ENCODE data around the gene A3GALT2. TPM values are rescaled to one million over a fixed set of nuclear protein-coding genes. Genes with fewer than 3 reads are reported as not detected.

Gene A3GALT2
- total and polyA plus RNA-seq, 2 donors (not counting 1 experiment from before 2014, with no cell fraction given): not detected

- DNase-seq (no peak), ATAC-seq (ENCODE audit: low read depth) (no peak)
- Histone ChIP-seq H4K20me1 (ENCODE audit: control insufficient read depth, insufficient read depth, low read length, poor library complexity, severe bottlenecking) (peaks cover 51% of the 10 kb centered on the region), H3K4me1 (ENCODE audit: control insufficient read depth in 2 of 2, insufficient read depth in 2 of 2, low read length in 2 of 2) (peaks cover 0 to 12% of the 10 kb centered on the region in 2 donors), H3K4me2 (replicated peaks; ENCODE audit: low read depth, low read length, poor library complexity, severe bottlenecking) (no peak overlapping the region), H3K79me2 (ENCODE audit: control insufficient read depth, insufficient read depth, low read length) (peaks cover 21% of the 10 kb centered on the region), H3K9ac (ENCODE audit: low read length) (no peak overlapping the region), H3K27me3 (replicated peaks in 1 of 4; ENCODE audit: control extremely low read depth in 1 of 4, control insufficient read depth in 3 of 4, insufficient read depth in 4 of 4, low read length in 3 of 4) (no peaks in the 10 kb centered on the region), H3K9me3 (ENCODE audit: control extremely low read depth in 1 of 3, control insufficient read depth in 2 of 3, insufficient read depth in 1 of 3, low read length in 2 of 3) (no peaks in the 10 kb centered on the region), H3K36me3 (replicated peaks in 1 of 2; ENCODE audit: control extremely low read depth in 1 of 2, control insufficient read depth in 1 of 2, extremely low read depth in 1 of 2, insufficient read depth in 2 of 2, low read length in 1 of 2) (peaks cover 0 to 12% of the 10 kb centered on the region in 2 experiments), H2AFZ (ENCODE audit: insufficient read depth, low read depth, low read length, poor library complexity, severe bottlenecking) (no peak overlapping the region), H3K27ac (ENCODE audit: low read length in 2 of 2) (no peak overlapping the region), H3K4me3 (ENCODE audit: control extremely low read depth in 1 of 5, extremely low read depth in 1 of 5, insufficient read depth in 1 of 5, low read depth in 2 of 5, low read length in 4 of 5) (no peak overlapping the region)
- WGBS (ENCODE audit: insufficient coverage): 97% methylated on average over 5 of the region's 5 CpGs
- ChIA-PET POLR2A (no interaction called here), CTCF (no interaction called here)
- Mint-ChIP-seq H3K27ac (no peak overlapping the region), H3K4me1 (peaks cover 23% of the 10 kb centered on the region), H3K9me3 (ENCODE audit: insufficient read depth) (no peaks in the 10 kb centered on the region), H3K4me3 (no peak overlapping the region), H3K27me3 (no peaks in the 10 kb centered on the region)
- TF ChIP-seq CTCF (IDR thresholded peaks at IDR 0.05) (no peak), EZH2 (IDR thresholded peaks at IDR 0.05; ENCODE audit: borderline replicate concordance, insufficient read depth, low read depth, low read length, poor library complexity, severe bottlenecking) (no peak)
- intact Hi-C loops (cut with micrococcal nuclease): no loop called here
Observed at GRCh38 chr1:33270379-33270778, 50.5 kb downstream of the A3GALT2 start.

GRCh38 chr1:33269621-33270020, 51.3 kb downstream of the A3GALT2 start:
- ChIA-PET POLR2A (no interaction called here), CTCF (interaction anchor here (0.5 kb wide), 1 partner anchor 73 kb away, joined by 5 read pairs; no protein-coding TSS in a partner anchor)
- peaks cover 23% of the 10 kb centered on the region for H3K4me1 Mint-ChIP-seq
- no peaks in the 10 kb centered on the region for H3K27me3 ChIP-seq (replicated peaks in 1 of 4; ENCODE audit: control extremely low read depth in 1 of 4, control insufficient read depth in 3 of 4, insufficient read depth in 4 of 4, low read length in 3 of 4)
- TF ChIP-seq CTCF (IDR thresholded peaks at IDR 0.05) (no peak), EZH2 (IDR thresholded peaks at IDR 0.05; ENCODE audit: borderline replicate concordance, insufficient read depth, low read depth, low read length, poor library complexity, severe bottlenecking) (no peak)
- ATAC-seq (ENCODE audit: low read depth) (no peak), DNase-seq (no peak)
- no peak overlapping the region for H3K9ac ChIP-seq (ENCODE audit: low read length)
- no peaks in the 10 kb centered on the region for H3K9me3 Mint-ChIP-seq (ENCODE audit: insufficient read depth)
- no peak overlapping the region for H3K4me2 ChIP-seq (replicated peaks; ENCODE audit: low read depth, low read length, poor library complexity, severe bottlenecking)
- no peak overlapping the region for H2AFZ ChIP-seq (ENCODE audit: insufficient read depth, low read depth, low read length, poor library complexity, severe bottlenecking)
- H3K27ac ChIP-seq (ENCODE audit: low read length in 2 of 2): no peak overlapping the region
- H3K4me3 Mint-ChIP-seq: no peak overlapping the region
- intact Hi-C loops (cut with micrococcal nuclease): no loop called here
- peaks cover 0 to 12% of the 10 kb centered on the region in 2 donors for H3K4me1 ChIP-seq (ENCODE audit: control insufficient read depth in 2 of 2, insufficient read depth in 2 of 2, low read length in 2 of 2)
- peaks cover 58% of the 10 kb centered on the region for H4K20me1 ChIP-seq (ENCODE audit: control insufficient read depth, insufficient read depth, low read length, poor library complexity, severe bottlenecking)
- H3K9me3 ChIP-seq (ENCODE audit: control extremely low read depth in 1 of 3, control insufficient read depth in 2 of 3, insufficient read depth in 1 of 3, low read length in 2 of 3): no peaks in the 10 kb centered on the region
- H3K27me3 Mint-ChIP-seq: no peaks in the 10 kb centered on the region
- H3K4me3 ChIP-seq (ENCODE audit: control extremely low read depth in 1 of 5, extremely low read depth in 1 of 5, insufficient read depth in 1 of 5, low read depth in 2 of 5, low read length in 4 of 5): no peak overlapping the region
- no peak overlapping the region for H3K27ac Mint-ChIP-seq
- H3K36me3 ChIP-seq (replicated peaks in 1 of 2; ENCODE audit: control extremely low read depth in 1 of 2, control insufficient read depth in 1 of 2, extremely low read depth in 1 of 2, insufficient read depth in 2 of 2, low read length in 1 of 2): peaks cover 0 to 12% of the 10 kb centered on the region in 2 experiments
- peaks cover 29% of the 10 kb centered on the region for H3K79me2 ChIP-seq (ENCODE audit: control insufficient read depth, insufficient read depth, low read length)
- 79% methylated on average over 4 of the region's 5 CpGs for WGBS (ENCODE audit: insufficient coverage)
